GM06990 (cell line): ENCODE data around the gene SLC10A7.
A peak's percentile ranks its signal among the peaks of the same experiment; 100 is the strongest.

Experiments
- DNase-seq: peaks from one replicate; pipeline ENCODE4 v3.0.0-alpha.2; 2011; ENCODE audit not compliant: insufficient read length; ENCODE audit errors: extremely low read depth
- H3K27me3 ChIP-seq: replicated peaks from 2 replicates; pipeline ENCODE4 v1.6.0; 2011; ENCODE audit warnings: low read length; ENCODE audit not compliant: control insufficient read depth, insufficient read depth
- H3K36me3 ChIP-seq: 2 replicates; pipeline ENCODE4 v1.5.1; 2011; ENCODE audit warnings: low read length; ENCODE audit not compliant: control insufficient read depth, insufficient read depth
- H3K4me3 ChIP-seq: replicated peaks from 2 replicates; pipeline ENCODE4 v1.5.1; 2011; ENCODE audit warnings: low read depth, mild to moderate bottlenecking, control low read depth, low read length
- TF ChIP-seq, protein P1 (sequence below): IDR thresholded peaks from 2 replicates; pipeline ENCODE4 v1.5.1; 2011; ENCODE audit warnings: low read length, control low read depth, mild to moderate bottlenecking, inconsistent platforms; ENCODE audit not compliant: insufficient read depth, poor library complexity, severe bottlenecking

The SLC10A7 gene

DNA sequence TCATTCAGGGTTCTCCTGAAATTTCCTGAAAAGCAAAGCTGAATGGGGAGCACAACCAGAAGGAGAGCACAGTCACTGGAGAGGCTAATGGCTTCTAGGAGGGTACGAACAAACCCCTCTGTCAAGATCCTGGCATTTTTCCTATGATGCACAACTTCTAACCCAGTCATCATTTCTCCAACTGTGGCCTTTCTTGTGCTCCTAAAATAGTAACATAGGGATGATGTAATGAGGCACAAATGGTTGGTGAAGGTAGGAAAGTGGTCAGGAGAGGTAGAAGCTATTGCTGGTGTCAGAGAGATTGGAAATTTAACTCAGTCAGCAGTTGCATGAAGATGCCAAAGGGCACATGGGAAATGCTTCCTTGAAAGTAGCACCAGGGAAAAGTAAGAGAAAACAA, 52.7 kb downstream of the SLC10A7 start:
- no peak for DNase-seq
- H3K36me3 ChIP-seq = no peaks in the 10 kb centered on the region
- H3K27me3 ChIP-seq = no peaks in the 10 kb centered on the region
- no peak overlapping the region for H3K4me3 ChIP-seq
- TF ChIP-seq, protein P1, sequence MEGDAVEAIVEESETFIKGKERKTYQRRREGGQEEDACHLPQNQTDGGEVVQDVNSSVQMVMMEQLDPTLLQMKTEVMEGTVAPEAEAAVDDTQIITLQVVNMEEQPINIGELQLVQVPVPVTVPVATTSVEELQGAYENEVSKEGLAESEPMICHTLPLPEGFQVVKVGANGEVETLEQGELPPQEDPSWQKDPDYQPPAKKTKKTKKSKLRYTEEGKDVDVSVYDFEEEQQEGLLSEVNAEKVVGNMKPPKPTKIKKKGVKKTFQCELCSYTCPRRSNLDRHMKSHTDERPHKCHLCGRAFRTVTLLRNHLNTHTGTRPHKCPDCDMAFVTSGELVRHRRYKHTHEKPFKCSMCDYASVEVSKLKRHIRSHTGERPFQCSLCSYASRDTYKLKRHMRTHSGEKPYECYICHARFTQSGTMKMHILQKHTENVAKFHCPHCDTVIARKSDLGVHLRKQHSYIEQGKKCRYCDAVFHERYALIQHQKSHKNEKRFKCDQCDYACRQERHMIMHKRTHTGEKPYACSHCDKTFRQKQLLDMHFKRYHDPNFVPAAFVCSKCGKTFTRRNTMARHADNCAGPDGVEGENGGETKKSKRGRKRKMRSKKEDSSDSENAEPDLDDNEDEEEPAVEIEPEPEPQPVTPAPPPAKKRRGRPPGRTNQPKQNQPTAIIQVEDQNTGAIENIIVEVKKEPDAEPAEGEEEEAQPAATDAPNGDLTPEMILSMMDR = no peak

DNA sequence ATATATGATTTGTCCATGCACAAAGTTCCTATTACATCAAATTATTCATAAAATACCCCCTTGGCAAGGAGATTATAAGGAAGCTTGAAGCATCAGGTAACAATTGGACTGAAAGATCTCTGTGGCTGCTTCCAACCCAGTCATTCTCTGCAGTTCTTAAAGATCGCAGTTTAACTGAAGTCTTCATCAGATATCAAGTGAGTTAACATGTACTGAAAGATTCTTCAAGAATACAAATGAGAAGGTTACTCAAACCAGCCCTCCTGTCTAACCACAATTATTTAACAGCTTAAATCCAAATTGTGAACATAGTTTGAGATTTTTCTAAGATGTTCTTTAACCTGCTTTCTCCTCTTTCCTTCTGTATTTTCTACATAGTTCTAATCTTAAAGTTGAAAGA, 56.1 kb downstream of the SLC10A7 start:
- TF ChIP-seq, protein P1 = no peak
- Histone ChIP-seq H3K4me3 (no peak overlapping the region), H3K27me3 (no peaks in the 10 kb centered on the region), H3K36me3 (no peaks in the 10 kb centered on the region)
- no peak for DNase-seq

DNA sequence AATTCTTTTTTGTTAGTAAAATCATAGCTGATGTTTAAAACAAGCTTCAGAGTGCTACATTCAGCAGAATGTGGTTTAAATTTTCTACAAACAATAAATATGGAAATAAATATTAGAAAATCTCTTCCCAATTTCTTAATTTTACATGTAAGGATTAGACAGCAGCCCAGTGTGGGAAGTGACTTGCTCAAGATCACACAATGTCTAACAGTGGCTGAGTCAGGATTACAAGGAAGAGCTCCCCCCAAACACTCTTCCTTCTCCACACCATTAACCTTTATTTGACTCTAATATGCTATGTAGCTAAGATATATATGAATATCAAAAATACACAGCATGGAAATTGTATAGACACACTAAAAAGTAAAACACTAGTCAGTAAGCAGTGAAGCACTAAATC, 59.5 kb downstream of the SLC10A7 start:
- TF ChIP-seq, protein P1 = no peak
- Histone ChIP-seq H3K36me3 (no peaks in the 10 kb centered on the region), H3K4me3 (no peak overlapping the region), H3K27me3 (no peaks in the 10 kb centered on the region)
- DNase-seq = no peak

DNA sequence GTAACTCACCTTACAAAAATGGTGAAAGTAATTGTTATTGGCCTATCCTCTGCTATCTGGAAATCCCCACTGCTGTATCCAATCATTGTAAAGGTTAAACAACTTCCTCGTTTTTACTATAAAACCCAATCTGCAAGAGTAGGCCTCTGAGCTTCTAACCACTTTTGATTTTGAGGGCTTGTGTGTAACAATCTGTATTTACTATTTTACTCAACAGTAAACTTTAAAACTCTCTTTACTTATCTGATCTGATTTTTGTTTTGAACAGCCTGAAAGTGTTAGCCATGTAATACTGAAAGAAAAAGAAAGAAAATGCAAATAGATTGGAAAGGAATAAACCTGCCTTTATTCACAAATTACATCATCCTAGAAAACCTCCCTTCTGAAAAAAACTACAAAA, 63.1 kb downstream of the SLC10A7 start:
- no peaks in the 10 kb centered on the region for H3K27me3 ChIP-seq
- peak; percentile 25 for DNase-seq
- TF ChIP-seq, protein P1 = no peak

DNA sequence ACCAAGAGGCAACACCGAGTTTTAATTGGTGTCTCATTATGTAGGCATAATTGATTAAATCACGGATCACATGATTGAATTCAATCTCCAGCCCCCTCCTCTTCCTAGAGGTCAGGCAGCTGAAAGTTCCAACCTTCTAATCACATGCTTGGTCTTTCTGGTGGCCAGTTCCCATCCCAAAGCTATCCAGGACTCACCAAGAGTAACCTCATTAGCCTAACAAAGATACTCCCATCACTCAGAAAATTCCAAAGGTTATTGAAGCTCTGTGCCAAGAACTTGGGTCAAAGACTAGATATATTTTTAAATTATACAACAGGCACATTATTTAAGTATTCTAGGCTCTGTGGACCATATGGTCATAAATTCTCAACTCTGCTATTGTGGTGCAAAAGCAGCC, 65.1 kb downstream of the SLC10A7 start:
- no peaks in the 10 kb centered on the region for H3K27me3 ChIP-seq
- TF ChIP-seq, protein P1 = no peak
- no peak for DNase-seq
- H3K36me3 ChIP-seq = no peaks in the 10 kb centered on the region
- H3K4me3 ChIP-seq = no peak overlapping the region

More for the DNA sequence above, 63.1 kb downstream of the SLC10A7 start:
- Histone ChIP-seq H3K4me3 (no peak overlapping the region), H3K36me3 (no peaks in the 10 kb centered on the region)

DNA sequence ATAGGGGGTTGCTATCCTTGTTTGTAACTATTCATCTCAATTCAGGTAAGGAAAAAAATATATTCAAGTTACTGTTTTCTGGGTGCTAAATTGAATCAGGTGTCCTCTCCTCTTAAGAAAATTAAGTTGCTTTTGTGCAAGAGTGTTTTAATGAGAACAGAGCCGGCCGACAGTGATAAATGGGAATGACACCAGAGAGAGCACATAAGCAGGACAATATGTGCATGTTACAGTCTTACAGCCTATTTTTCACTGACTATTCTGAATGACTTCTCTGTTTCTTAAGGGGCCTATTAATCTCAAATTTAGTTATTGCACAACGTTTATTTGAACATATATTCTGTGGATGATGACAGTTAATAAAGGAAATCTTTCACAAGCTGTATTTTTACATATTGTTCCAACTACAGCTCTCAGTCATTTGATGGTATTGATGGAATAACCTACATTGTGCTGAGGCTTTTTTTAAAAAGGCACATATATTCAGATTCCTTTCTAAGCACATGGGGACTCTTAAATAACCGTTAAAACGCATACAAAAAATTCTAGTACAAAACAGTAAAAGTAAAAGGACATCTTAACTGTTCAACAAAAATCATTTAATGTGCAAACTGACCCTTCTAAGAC, 68.4 kb downstream of the SLC10A7 start:
- Histone ChIP-seq H3K36me3 (no peaks in the 10 kb centered on the region), H3K27me3 (no peaks in the 10 kb centered on the region), H3K4me3 (no peak overlapping the region)
- TF ChIP-seq, protein P1 = no peak
- no peak for DNase-seq
